Adrenal gland (tissue), 12 donors: ENCODE results near the gene KLF6. TPM values are rescaled to one million over a fixed set of nuclear protein-coding genes. Genes with fewer than 3 reads are reported as not detected.
A peak's percentile ranks its signal among the peaks of the same experiment; 100 is the strongest.

Experiments
- DNase-seq, 7 donors: peaks; one replicate each; pipeline ENCODE4 v3.0.0-alpha.2; 2019 to 2020
- H3K27ac ChIP-seq, 5 donors: fragments of 200-600 bp; sonication (generic) in 4 of 5; 1 replicate in 3 of 5; 2 replicates in 2 of 5; pipeline versions ENCODE4 v1.5.1 to v1.8.0; 2016 to 2020; ENCODE audit warnings: mild to moderate bottlenecking in 1 of 5
- H3K27me3 ChIP-seq: fragments of 200-600 bp; 2 replicates; pipeline ENCODE4 v1.8.0; 2021
- H3K36me3 ChIP-seq, 2 donors: fragments of 200-600 bp; replicated peaks in 1 of 2; 1 replicate in 1 of 2; 2 replicates in 1 of 2; pipeline versions ENCODE4 v1.5.1 to v1.8.0; 2018 to 2022
- H3K4me1 ChIP-seq, 2 donors: fragments of 200-600 bp; replicated peaks in 1 of 2; 1 replicate in 1 of 2; 2 replicates in 1 of 2; pipeline versions ENCODE4 v1.5.1 to v1.8.0; 2018 to 2021
- H3K4me3 ChIP-seq, 4 donors: fragments of 200-600 bp; sonication (generic) in 3 of 4; one replicate each; pipeline ENCODE4 v1.5.1; 2016 to 2018
- H3K9me3 ChIP-seq, 3 donors: fragments of 200-600 bp; sonication (generic) in 1 of 3; replicated peaks in 1 of 3; 1 replicate in 2 of 3; 2 replicates in 1 of 3; pipeline versions ENCODE4 v1.5.1 to v1.8.0; 2016 to 2021
- CTCF ChIP-seq, 6 experiments: fragments of 450-650 bp in 4 of 6; fragments of 200-600 bp in 2 of 6; sonication (generic) in 1 of 6; IDR thresholded peaks; 1 replicate in 5 of 6; 2 replicates in 1 of 6; pipeline versions ENCODE4 v1.5.1 to v1.8.0; 2016 to 2021; ENCODE audit warnings: antibody characterized with exemption in 6 of 6, mild to moderate bottlenecking in 2 of 6, moderate library complexity in 1 of 6
- POLR2A ChIP-seq, 2 donors: fragments of 450-650 bp; IDR thresholded peaks; one replicate each; pipeline ENCODE4 v1.6.1; 2017; ENCODE audit warnings: antibody characterized with exemption in 2 of 2, mild to moderate bottlenecking in 2 of 2, moderate library complexity in 1 of 2
- WGBS, 4 donors: extraction: QIAGEN DNeasy Blood & Tissue Kit in 2 of 4; methylation state at CpG; one replicate each; pipeline versions ENCODE4 v1.1.5 to v1.1.7; 2013 to 2017; 5-methylcytosine and 5-hydroxymethylcytosine counted together
- intact Hi-C, 2 donors: fragments of 100-400 bp; cut with DNase I; formaldehyde crosslinking; loops; one replicate each; pipeline versions ENCODE4 v1.14.1 to v1.15.0; 2022 to 2023
- polyA plus RNA-seq, 3 donors: library from polyadenylated mRNA; stranded (reverse); fragments of 200-250 nt in 2 of 3; fragments of 350-450 nt in 1 of 3; fragmentation: Illumina TruSeq in 1 of 3; extraction: RNeasy Lipid Tissue Mini Kit (QIAGEN cat#74804) in 1 of 3; gene quantifications; one replicate each; pipeline ENCODE4 v1.2.3, GENCODE V29; 2013 to 2014
- total RNA-seq, 9 donors: library from RNA; depleted of rRNA in 4 of 9; stranded (reverse); fragments of >200 nt in 4 of 9; fragments of 120-200 nt in 1 of 9; fragmentation: NEBNext Ultra II Directional in 1 of 9; extraction: Animal tissue kit (Norgen Biotek cat#: 25700) in 1 of 9; gene quantifications; one replicate each; pipeline versions ENCODE4 v1.1.0 to v1.2.4, GENCODE V29; 2013 to 2023
- donor health status: healthy with polysubstance abuse.
- donor health status: Bipolar disorder and iron deficiency.
- donor health status: DM: yes; HTN: yes; CAD: no.
- donor health status: DM: no; HTN: no; CAD: no.
- donor health status: DM: no; HTN: no; CAD: no.
- donor health status: DM: yes; HTN: yes; CAD: no.

KLF6 gene
- total and polyA plus RNA-seq, 12 donors: 14.4 to 70.2 (median 26.8) TPM

- Histone ChIP-seq H3K4me1 (peaks cover 7 to 10% of the 10 kb centered on the region in 2 donors), H3K36me3 (no peaks in the 10 kb centered on the region), H3K27ac (no peak overlapping the region), H3K27me3 (no peaks in the 10 kb centered on the region), H3K4me3 (no peak overlapping the region), H3K9me3 (peaks cover 0 to 11% (median 10%) of the 10 kb centered on the region in 3 donors)
- intact Hi-C loops: no loop called here
- TF ChIP-seq CTCF (IDR thresholded peaks at IDR 0.05): no peak
- TF ChIP-seq POLR2A (IDR thresholded peaks at IDR 0.05): no peak
- DNase-seq: no peak
- 86 to 100% (median 90%) methylated on average over 3 to 6 of the region's 6 CpGs for WGBS, 4 donors
These were observed 5.8 kb upstream of the KLF6 start for GRCh38 chr10:3790858-3791257.

GRCh38 chr10:3790272-3790671, 5.3 kb upstream of the KLF6 start:
- 84 to 98% (median 90%) methylated on average over 1 of the region's 1 CpG for WGBS, 4 donors
- intact Hi-C loops: no loop called here
- Histone ChIP-seq H3K9me3 (peaks cover 0 to 11% (median 10%) of the 10 kb centered on the region in 3 donors), H3K4me3 (no peak overlapping the region), H3K36me3 (no peaks in the 10 kb centered on the region), H3K4me1 (peaks cover 9 to 10% of the 10 kb centered on the region in 2 donors), H3K27ac (no peak overlapping the region), H3K27me3 (no peaks in the 10 kb centered on the region)
- no peak for TF ChIP-seq CTCF (IDR thresholded peaks at IDR 0.05)
- no peak for TF ChIP-seq POLR2A (IDR thresholded peaks at IDR 0.05)
- DNase-seq: no peak

DNA sequence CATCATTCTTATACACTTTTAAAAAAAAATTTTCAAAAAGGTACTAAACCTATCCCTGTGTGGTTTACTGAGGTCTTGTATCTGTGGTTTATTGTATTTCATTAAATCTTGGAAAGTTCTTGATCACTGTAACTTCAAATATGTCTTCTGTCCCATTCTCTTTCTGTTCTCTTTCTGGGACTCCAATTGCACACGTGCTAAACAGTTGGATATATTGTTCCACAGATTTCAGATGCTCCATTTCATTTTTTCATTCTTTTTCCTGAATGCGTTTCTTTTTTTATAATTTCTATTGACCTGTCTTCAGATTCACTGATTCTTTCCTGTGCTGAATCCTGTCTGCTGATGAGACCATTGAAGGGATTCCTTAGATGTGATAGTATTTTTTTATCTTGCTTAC, 4.6 kb upstream of the KLF6 start:
- TF ChIP-seq CTCF (IDR thresholded peaks at IDR 0.05): no peak
- TF ChIP-seq POLR2A (IDR thresholded peaks at IDR 0.05): no peak
- Histone ChIP-seq H3K4me1 (peaks cover 9 to 10% of the 10 kb centered on the region in 2 donors), H3K9me3 (peaks cover 0 to 11% (median 10%) of the 10 kb centered on the region in 3 donors), H3K36me3 (no peaks in the 10 kb centered on the region), H3K27me3 (no peaks in the 10 kb centered on the region), H3K4me3 (no peak overlapping the region), H3K27ac (no peak overlapping the region)
- DNase-seq: no peak
- WGBS, 4 donors: 47 to 94% (median 88%) methylated on average over 2 of the region's 2 CpGs
- intact Hi-C loops: loop anchor here in 1 of 2 donors (10.0 kb wide), 1 partner anchor 85 kb away; no protein-coding TSS in a partner anchor

- Histone ChIP-seq H3K36me3 (no peaks in the 10 kb centered on the region), H3K9me3 (peaks cover 0 to 11% (median 10%) of the 10 kb centered on the region in 3 donors), H3K27me3 (no peaks in the 10 kb centered on the region), H3K4me3 (no peak overlapping the region), H3K27ac (no peak overlapping the region), H3K4me1 (peaks cover 9 to 10% of the 10 kb centered on the region in 2 donors)
- DNase-seq: peak in 1 of 7 donors; percentile 40
- TF ChIP-seq POLR2A (IDR thresholded peaks at IDR 0.05): no peak
- no peak for TF ChIP-seq CTCF (IDR thresholded peaks at IDR 0.05)
- WGBS, 4 donors: 76 to 80% (median 79%) methylated on average over 9 of the region's 9 CpGs
- intact Hi-C loops: loop anchor here in 1 of 2 donors (10.0 kb wide), 1 partner anchor 87 kb away; no protein-coding TSS in a partner anchor
These were observed 2.8 kb upstream of the KLF6 start for GRCh38 chr10:3787816-3788215.
